ENCODE measurements around the gene ZNF592. TPM values are rescaled to one million over a fixed set of nuclear protein-coding genes. Genes with fewer than 3 reads are reported as not detected.
A peak's percentile ranks its signal among the peaks of the same experiment; 100 is the strongest.

ZNF592 gene
- total and polyA plus RNA-seq, 2 of the 13 experiments (the other 11 are each of a cell fraction or from before 2014, with no cell fraction given), result 8.2 to 9.8 TPM

DNA sequence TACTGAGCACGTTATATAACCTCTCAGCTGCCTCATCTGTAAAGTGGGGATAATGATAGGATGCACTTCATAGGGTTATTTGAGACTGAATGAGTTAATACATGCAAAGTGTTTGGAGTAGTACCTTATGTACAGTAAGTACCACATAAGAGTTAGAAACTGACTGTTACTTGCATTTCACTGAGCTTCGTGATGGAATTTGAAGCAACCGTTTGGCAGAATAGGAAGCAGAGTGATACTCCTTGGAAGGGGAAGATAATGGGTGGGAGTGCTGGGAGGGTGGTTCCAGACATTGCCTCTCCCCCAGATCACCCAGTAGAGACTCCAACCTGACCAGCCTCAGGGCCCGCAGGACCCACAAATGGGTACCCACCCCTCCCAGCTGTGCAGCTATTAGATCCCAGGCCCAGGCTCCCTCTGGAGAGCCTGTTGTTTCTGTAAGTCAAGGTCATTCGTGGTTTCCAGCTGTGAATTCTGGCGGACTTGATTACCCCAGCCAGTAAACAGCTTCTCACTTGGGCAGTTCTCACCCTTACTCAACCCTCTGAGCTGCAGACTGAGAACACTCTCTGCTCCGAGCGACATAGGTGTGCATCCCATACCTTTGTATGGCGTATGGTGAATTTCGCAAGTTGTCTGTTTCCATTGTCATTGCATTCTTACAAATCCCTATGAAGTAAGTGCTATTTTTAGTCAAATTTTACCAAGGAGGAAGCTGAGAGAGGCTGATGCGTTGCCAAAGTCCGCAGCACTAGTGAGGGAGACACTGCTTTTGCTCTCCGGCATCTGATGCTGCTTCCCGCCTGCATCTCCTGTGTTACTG, 79.9 kb downstream of the ZNF592 start:
- in situ Hi-C loops (cut with HindIII; ENCODE audit: extremely low pct_ligation_motif_present, low pct_unique_long_range_greater_than_20kb), result loop anchor here (5.0 to 25.0 kb wide), 3 partner anchors 99 to 334 kb away; no protein-coding TSS in a partner anchor
- 39% methylated on average over 12 of the region's 14 CpGs for WGBS (ENCODE audit: low lambda C conversion rate)
- FAIRE-seq (no peak), ATAC-seq (no peak), DNase-seq (ENCODE audit: low spot score) (no peak)
- no peak overlapping the region for H3K9ac ChIP-seq (ENCODE audit: insufficient read depth, low read depth, low read length)
- no peak overlapping the region for H2AFZ ChIP-seq (ENCODE audit: low read length)
- peaks cover 25% of the 10 kb centered on the region for H3K4me1 ChIP-seq (ENCODE audit: insufficient read depth, low read length)
- POLR2A ChIA-PET, result interaction anchor here (1.0 kb wide), 1 partner anchor 9 kb away, joined by 4 read pairs; no protein-coding TSS in a partner anchor
- TF ChIP-seq RFXAP (CRISPR knock-in tag; IDR thresholded peaks at IDR 0.05; ENCODE audit: borderline replicate concordance) (no peak), ZNF256 (CRISPR knock-in tag; conservative IDR thresholded peaks at IDR 0.05) (no peak), ZNF121 (CRISPR knock-in tag; IDR thresholded peaks at IDR 0.05) (no peak), CEBPB (IDR thresholded peaks at IDR 0.05; ENCODE audit: borderline replicate concordance, low read depth, low read length) (peak; percentile 11; the same call in 1 of the 2 replicates), CENPT (CRISPR knock-in tag; IDR thresholded peaks at IDR 0.05; ENCODE audit: low read depth) (no peak)
- TF ChIP-seq, protein P1, sequence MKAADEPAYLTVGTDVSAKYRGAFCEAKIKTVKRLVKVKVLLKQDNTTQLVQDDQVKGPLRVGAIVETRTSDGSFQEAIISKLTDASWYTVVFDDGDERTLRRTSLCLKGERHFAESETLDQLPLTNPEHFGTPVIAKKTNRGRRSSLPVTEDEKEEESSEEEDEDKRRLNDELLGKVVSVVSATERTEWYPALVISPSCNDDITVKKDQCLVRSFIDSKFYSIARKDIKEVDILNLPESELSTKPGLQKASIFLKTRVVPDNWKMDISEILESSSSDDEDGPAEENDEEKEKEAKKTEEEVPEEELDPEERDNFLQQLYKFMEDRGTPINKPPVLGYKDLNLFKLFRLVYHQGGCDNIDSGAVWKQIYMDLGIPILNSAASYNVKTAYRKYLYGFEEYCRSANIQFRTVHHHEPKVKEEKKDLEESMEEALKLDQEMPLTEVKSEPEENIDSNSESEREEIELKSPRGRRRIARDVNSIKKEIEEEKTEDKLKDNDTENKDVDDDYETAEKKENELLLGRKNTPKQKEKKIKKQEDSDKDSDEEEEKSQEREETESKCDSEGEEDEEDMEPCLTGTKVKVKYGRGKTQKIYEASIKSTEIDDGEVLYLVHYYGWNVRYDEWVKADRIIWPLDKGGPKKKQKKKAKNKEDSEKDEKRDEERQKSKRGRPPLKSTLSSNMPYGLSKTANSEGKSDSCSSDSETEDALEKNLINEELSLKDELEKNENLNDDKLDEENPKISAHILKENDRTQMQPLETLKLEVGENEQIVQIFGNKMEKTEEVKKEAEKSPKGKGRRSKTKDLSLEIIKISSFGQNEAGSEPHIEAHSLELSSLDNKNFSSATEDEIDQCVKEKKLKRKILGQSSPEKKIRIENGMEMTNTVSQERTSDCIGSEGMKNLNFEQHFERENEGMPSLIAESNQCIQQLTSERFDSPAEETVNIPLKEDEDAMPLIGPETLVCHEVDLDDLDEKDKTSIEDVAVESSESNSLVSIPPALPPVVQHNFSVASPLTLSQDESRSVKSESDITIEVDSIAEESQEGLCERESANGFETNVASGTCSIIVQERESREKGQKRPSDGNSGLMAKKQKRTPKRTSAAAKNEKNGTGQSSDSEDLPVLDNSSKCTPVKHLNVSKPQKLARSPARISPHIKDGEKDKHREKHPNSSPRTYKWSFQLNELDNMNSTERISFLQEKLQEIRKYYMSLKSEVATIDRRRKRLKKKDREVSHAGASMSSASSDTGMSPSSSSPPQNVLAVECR (CRISPR knock-in tag; IDR thresholded peaks at IDR 0.05; ENCODE audit: borderline replicate concordance), result no peak
- no TSS peak for BruUV-seq (replicated peaks)
- H3K79me2 ChIP-seq (ENCODE audit: insufficient read depth, low read length), result no peaks in the 10 kb centered on the region
- intact Hi-C loops (cut with micrococcal nuclease; ENCODE audit: unreplicated experiment), result loop anchor here (10.0 kb wide), 1 partner anchor 47 kb away; no protein-coding TSS in a partner anchor
- no peak overlapping the region for H3K4me2 ChIP-seq (ENCODE audit: low read depth, low read length)
- no peaks in the 10 kb centered on the region for H3K36me3 ChIP-seq (replicated peaks in 1 of 2; ENCODE audit: control insufficient read depth in 1 of 2, insufficient read depth in 2 of 2, low read length in 2 of 2)
- H3K4me3 ChIP-seq (replicated peaks in 1 of 3; ENCODE audit: insufficient read depth in 1 of 3, low read depth in 2 of 3, low read length in 3 of 3), result no peak overlapping the region
- H3K27ac ChIP-seq (ENCODE audit: extremely low read length, insufficient read depth, low read length), result no peak overlapping the region
- no peaks in the 10 kb centered on the region for H3K9me3 ChIP-seq (ENCODE audit: low read length)
- CTCF ChIA-PET (ENCODE audit: low intra/inter-chr PET ratio, low total read pairs), result no interaction called here
- no peaks in the 10 kb centered on the region; a peak in 2 of 5 replicates for H3K27me3 ChIP-seq (ENCODE audit: control insufficient read depth in 1 of 2, insufficient read depth in 2 of 2, low read length in 2 of 2)
- H4K20me1 ChIP-seq (ENCODE audit: insufficient read depth, low read length), result no peaks in the 10 kb centered on the region
